ENCODE data around the gene HOXD1. TPM values are rescaled to one million over a fixed set of nuclear protein-coding genes. Genes with fewer than 3 reads are reported as not detected.

HOXD1 gene
- total RNA-seq, 2 donors from 2014 or later = 3.5 to 6.9 TPM

GRCh38 chr2:176174824-176175708 is 13.4 kb upstream of the HOXD1 start:
- intact Hi-C loops (cut with DNase I, micrococcal nuclease) = no loop called here
- peak; percentile 49 for ATAC-seq
- peak; percentile 54 to 61 for DNase-seq

- DNase-seq = no peak
- intact Hi-C loops (cut with DNase I, micrococcal nuclease) = no loop called here
- ATAC-seq = no peak
These were observed 12.5 kb upstream of the HOXD1 start for GRCh38 chr2:176175709-176176607.

GRCh38 chr2:176177580-176178037 is 10.9 kb upstream of the HOXD1 start:
- intact Hi-C loops (cut with DNase I, micrococcal nuclease) = no loop called here
- ATAC-seq (no peak), DNase-seq (no peak)

GRCh38 chr2:176178038-176178756 is 10.3 kb upstream of the HOXD1 start:
- intact Hi-C loops (cut with DNase I, micrococcal nuclease) = no loop called here
- peak; percentile 76 for ATAC-seq
- DNase-seq = peak; percentile 74 to 79

- peak; percentile 43 for ATAC-seq
- DNase-seq = no peak
- intact Hi-C loops (cut with DNase I, micrococcal nuclease) = no loop called here
These were observed 9.6 kb upstream of the HOXD1 start for GRCh38 chr2:176178757-176179295.

GRCh38 chr2:176181551-176181950 is 6.9 kb upstream of the HOXD1 start:
- ATAC-seq (no peak), DNase-seq (no peak)
- intact Hi-C loops (cut with DNase I, micrococcal nuclease) = no loop called here

- ATAC-seq = no peak
- no peak for DNase-seq
- intact Hi-C loops (cut with DNase I, micrococcal nuclease) = no loop called here
These were observed 5.8 kb upstream of the HOXD1 start for GRCh38 chr2:176182671-176183070.

GRCh38 chr2:176184749-176185148 is 3.7 kb upstream of the HOXD1 start:
- intact Hi-C loops (cut with DNase I, micrococcal nuclease) = no loop called here
- ATAC-seq (no peak), DNase-seq (no peak)

GRCh38 chr2:176186024-176186423 is 2.4 kb upstream of the HOXD1 start:
- intact Hi-C loops (cut with DNase I, micrococcal nuclease) = no loop called here
- ATAC-seq (no peak), DNase-seq (no peak)

GRCh38 chr2:176187200-176187898 is 1.1 kb upstream of the HOXD1 start:
- ATAC-seq (peak; percentile 47), DNase-seq (peak; percentile 47)
- intact Hi-C loops (cut with DNase I, micrococcal nuclease) = no loop called here

- ATAC-seq = peak; percentile 61
- peak; percentile 31 to 57 for DNase-seq
- intact Hi-C loops (cut with DNase I, micrococcal nuclease) = no loop called here
These were observed 559 bp downstream of the HOXD1 start for GRCh38 chr2:176188774-176189680.

GRCh38 chr2:176189681-176190641 is 1.5 kb downstream of the HOXD1 start:
- intact Hi-C loops (cut with DNase I, micrococcal nuclease) = no loop called here
- peak in 1 of 2 donors; percentile 28 for DNase-seq
- ATAC-seq = no peak

GRCh38 chr2:176192351-176192750 is 3.9 kb downstream of the HOXD1 start:
- intact Hi-C loops (cut with DNase I, micrococcal nuclease) = no loop called here
- DNase-seq (no peak), ATAC-seq (no peak)

- ATAC-seq = no peak
- no peak for DNase-seq
- intact Hi-C loops (cut with DNase I, micrococcal nuclease) = no loop called here
These were observed 4.6 kb downstream of the HOXD1 start for GRCh38 chr2:176193048-176193447.

GRCh38 chr2:176199902-176200301 is 11.4 kb downstream of the HOXD1 start:
- ATAC-seq (peak; percentile 91), DNase-seq (no peak)
- intact Hi-C loops (cut with DNase I, micrococcal nuclease) = no loop called here

GRCh38 chr2:176200971-176201370 is 12.5 kb downstream of the HOXD1 start:
- ATAC-seq = no peak
- no peak for DNase-seq
- intact Hi-C loops (cut with DNase I, micrococcal nuclease) = no loop called here
